ENCODE data around the gene GCC1.

GRCh38 chr7:127592550-127592949, 7.2 kb upstream of the GCC1 start:
- TF ChIP-seq CTCF (conservative IDR thresholded peaks at IDR 0.05; ENCODE audit: low read length) (no peak), EZH2phosphoT487 (IDR thresholded peaks at IDR 0.05; ENCODE audit: borderline replicate concordance, low read depth, low read length) (no peak)

All from OCI-LY7 (cell line).